ENCODE results near the gene TTC23L.

TTC23L gene

DNA sequence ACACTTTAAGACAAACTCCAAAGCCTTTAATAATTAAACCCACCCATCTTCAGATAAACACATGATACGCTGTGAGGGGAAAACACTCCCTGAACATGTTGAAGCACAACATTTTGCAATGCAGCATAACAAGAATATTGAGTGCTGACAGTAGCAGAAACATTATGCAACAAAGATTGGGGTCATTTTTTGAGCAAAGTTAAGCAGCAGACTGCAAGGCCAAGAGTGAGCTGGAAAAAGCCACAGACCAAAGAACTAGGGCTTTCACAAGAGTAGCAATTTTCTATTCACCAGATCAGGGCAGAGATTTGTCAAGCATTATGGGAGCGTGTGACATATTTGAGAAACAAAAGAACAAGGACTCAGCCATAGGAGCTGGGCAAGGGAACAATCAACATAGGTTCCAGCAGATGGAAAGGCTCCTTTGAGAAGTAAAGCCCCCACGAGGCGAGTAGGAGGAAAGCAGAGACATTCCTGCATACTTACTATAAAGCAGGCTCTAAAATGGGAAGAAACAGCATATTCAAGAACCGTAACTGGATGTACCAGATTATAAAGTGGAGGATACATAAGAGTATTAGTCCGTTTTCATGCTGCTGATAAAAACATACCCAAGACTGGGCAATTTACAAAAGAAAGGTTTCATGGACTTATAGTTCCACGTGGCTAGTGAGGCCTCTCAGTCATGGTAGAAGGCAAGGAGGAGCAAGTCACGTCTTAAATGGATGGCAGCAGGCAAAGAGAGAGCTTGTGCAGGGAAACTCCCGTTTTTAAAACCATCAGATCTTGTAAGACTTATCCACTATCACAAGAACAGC lies 4.8 kb upstream of the TTC23L start:
- no peak for DNase-seq

GRCh38 chr5:34834794-34835089 lies 4.2 kb upstream of the TTC23L start:
- no peak for DNase-seq

DNA sequence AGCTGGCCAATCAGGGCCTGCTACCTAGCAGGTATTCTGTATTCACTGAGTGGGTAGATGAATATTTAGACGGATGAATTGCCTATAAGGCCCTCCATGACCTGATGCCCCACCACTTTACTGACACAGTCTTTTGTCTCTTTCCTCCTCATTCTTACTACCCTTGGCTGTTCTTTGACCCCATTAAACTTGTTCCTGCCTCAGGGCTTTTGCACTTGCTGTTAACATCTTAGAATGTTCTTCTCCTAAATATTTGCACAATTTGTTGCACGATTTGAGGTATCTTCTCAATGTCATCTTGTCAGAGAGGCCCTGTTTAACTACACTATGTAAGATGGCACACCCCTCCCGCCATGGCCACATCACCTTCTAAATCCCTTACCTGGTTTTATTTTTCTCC lies 3.3 kb upstream of the TTC23L start:
- no peak for DNase-seq

- DNase-seq = no peak
Measured at GRCh38 chr5:34841816-34842215, 2.9 kb downstream of the TTC23L start.

- DNase-seq = no peak
Measured at GRCh38 chr5:34842554-34842953, 3.6 kb downstream of the TTC23L start.

DNA sequence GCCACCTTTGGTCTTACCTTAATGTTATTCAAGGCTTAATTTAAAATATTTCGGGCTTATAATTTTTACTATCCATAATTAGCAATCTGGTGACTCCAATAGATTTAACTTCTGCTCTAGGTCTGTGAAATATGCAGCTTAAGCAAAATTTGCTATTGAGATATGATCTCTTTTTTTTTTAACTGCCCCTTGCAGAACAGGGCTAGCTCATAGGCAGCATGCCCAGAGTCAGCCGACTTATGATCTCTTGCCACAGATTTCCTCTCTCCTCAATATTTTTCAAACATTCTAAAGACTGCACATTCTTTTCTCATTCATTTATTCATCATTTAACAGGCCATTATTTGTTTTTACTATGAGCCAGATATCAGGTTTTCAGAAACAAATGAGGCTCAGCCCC lies 4.5 kb downstream of the TTC23L start:
- no peak for DNase-seq

DNA sequence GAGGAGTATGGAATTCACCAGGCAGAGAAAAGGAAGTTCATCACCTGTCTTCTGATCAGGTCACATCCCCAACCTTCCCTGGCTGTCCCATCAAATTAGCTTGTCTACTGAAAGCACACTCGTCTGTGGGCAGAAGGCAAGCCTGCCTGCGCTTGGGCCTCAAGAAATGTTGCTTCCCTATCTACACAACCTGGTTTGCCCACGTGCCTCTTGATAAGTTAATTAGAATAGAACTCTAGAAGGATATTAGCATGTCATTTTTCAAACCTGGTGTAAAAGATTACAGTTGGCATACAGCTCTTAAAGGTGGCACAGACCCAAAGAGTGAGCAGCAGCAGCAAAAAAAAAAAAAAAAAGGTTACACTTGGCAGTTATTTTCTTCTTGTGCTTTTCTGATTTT lies 5.1 kb downstream of the TTC23L start:
- no peak for DNase-seq

DNA sequence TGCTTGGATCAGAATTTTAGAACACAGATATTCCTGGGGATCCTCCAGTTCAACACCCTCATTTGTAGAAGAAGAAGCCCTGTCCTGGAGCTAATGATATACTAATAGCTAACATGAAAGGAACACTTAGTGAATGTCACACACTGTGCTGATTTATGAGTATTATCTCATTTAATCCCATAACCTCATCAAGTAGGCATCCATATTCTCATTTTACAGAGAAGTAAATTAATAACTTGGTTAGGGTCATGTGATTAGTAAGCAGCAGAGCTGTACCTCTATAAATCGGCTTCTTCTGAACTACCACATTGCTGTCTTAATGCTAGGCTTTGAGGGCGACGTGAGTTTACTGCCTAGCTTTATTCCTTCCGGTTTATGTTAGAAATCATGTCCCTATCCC lies 6.0 kb downstream of the TTC23L start:
- DNase-seq = no peak

DNA sequence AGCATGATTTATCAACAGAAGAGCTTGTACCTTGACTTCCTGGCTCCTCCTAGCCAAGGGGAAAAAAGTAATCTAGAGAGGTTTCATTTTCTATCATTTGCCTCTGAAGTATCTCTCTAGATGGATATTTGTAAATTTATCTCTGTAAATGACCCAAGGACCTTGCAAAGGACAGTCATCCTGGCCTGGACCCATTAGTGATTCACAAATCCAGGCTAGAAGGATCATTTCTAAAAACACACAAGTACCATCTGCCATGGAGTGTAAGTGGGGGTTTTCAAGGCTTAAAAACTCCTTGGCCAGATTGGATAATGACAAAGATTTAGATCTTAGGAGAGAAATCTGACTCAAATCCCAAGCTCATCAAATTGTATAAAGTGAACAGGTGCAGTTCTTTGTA lies 8.1 kb downstream of the TTC23L start:
- no peak for DNase-seq

GRCh38 chr5:34847552-34847951 lies 8.6 kb downstream of the TTC23L start:
- DNase-seq = no peak

GRCh38 chr5:34848230-34848629 lies 9.3 kb downstream of the TTC23L start:
- no peak for DNase-seq

- DNase-seq = no peak
Measured at GRCh38 chr5:34849253-34849652, 10.3 kb downstream of the TTC23L start.

DNA sequence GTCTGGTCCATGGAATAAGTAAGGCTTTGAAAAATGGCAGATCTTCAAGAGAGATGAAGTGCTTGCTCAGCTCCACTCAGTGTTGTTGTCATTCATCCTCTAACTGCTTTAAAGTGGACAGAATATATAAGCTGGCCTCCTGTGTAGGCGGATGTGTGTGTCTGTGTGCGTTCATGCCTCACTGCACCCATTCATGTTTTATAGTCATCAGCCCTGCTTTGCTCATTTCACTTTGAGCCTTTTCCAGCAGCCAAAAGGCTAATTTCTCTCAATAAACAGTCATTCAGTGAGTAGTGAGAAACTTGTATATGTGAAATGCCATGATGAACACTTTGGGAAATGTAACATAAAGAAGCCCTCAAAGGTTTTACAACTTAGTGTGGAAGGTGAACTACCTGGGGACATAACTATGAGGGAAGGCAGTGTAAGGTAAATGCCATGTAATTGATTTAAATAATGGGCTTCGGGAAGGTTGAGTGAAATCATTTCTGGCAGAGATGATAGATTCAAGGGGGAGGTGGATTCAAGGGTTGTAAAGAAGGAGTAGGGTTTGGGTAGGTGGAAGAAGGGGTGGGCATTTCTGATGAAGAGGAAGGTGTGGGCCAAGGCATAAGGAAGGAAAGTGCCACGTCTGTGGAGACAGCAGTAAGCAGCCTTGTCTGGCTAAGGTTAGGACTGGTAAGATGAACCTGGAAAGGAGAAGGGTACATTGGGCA lies 15.7 kb downstream of the TTC23L start:
- DNase-seq = no peak

DNA sequence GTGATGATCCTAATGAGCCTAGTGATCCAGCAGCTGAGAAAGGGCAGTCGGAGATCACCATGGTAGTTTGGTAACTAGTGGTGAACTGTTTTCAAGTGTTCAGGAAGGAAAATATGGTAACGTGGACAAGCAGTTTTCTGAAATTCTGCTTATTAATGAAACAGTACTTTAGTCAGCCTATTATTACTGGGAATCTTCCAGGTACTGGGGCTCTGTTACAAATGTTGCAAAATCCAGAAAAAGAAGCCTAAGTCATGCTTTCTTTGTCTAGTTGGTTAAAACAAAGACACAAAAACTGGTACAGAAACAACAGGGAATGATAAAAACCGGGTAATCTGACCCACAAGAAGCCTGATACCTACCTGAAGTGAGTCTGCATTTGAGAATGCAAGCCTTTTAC lies 18.2 kb downstream of the TTC23L start:
- no peak for DNase-seq

DNA sequence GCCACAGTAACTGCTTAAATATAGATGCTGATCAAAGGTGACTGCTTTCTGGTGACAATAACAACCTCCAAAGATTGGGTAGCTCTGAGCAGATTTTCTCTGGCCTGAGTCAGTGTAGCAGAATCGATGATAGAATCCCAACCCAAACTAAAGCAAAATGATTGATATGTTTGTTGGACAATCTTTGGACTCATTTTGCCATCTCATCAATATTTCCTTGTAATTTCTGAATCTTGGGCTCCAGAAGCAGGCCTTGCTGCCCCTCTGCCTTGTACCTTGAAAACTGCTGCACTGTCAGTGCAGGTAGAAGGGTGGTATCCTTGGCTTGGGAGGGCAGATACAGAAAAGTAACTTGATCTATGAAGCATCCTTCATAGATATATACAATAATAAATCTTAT lies 18.9 kb downstream of the TTC23L start:
- DNase-seq = no peak

DNA sequence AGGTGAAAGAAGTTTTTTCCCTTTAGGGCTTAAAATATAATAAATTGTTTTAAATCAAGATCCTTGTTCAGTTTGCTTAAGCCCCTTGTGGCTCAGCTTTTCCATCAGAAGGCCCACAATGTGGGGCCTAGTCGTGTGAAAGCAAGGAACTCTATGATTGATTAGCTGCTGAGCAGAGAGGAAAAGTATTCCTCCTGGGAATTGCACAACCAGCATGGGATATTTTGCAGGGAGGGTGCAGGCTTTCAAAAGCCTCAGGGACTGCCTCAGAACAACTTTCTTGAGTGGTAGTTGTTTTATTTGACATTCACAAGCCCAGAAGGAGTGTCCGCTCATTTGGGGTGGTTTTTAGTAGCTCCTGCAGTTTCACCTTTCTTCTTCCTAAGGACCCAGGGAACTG lies 19.8 kb downstream of the TTC23L start:
- DNase-seq = no peak

- no peak for DNase-seq
Measured at GRCh38 chr5:34859253-34859652, 20.3 kb downstream of the TTC23L start.

DNA sequence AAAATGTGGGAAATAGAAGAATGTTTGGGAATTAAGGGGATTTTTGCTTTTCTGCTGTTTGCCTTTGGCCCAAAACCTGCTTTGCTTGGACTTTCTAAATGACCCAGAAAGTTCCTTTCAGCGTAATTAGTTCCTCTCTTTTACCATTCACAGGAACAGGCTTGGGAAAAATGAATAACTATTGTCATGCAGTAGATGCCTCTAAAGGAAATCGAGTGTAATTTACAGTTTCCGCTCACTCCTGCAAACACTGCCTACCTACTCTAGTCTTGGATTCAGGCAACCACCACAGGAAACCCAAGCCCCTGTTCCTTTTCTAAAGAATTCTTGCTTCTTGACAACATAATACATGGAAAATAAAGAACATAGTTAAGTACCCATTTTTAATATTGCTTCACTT lies 25.0 kb downstream of the TTC23L start:
- DNase-seq = no peak

- DNase-seq = no peak
Measured at GRCh38 chr5:34865091-34865490, 26.1 kb downstream of the TTC23L start.

- DNase-seq = no peak
Measured at GRCh38 chr5:34866989-34867471, 28.1 kb downstream of the TTC23L start.

- no peak for DNase-seq
Measured at GRCh38 chr5:34867660-34868059, 28.7 kb downstream of the TTC23L start.

DNA sequence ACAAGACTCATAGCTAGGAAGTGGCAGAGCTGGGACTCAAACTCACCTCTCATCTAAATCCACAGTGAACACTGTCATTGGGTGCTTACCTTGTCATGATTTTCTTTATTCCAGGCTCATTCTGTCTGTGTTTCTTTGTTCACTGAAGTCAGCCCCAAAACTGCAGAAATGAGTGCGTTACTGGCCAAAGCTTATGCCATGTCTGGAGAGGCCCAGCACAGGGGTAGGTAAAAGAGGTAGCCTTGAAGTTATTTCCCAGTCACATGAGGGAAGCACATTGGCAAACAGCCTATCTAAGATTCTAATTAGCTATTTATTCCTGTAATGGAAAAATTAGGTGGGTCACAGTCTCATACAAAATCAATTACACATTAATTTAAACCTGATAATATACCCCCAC lies 29.8 kb downstream of the TTC23L start:
- DNase-seq = no peak

DNA sequence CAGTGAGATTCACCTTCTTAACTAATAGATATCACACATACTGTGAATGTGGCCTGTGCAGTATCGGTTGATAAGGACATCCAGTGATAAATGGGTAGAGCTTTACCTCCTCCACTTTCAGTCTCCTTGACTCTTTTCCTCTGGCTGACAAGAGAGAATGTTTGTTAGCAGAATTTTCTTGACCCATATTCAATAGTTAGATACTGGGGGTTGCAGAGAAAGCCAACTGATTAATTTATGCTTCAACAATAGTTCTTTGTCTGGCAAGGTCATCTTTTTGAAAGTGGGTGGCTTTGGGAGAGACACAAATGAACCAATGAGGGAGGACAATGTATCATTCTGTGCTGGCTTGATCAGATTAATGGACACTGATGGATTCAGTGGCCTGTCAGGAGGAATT lies 30.3 kb downstream of the TTC23L start:
- DNase-seq = no peak

DNA sequence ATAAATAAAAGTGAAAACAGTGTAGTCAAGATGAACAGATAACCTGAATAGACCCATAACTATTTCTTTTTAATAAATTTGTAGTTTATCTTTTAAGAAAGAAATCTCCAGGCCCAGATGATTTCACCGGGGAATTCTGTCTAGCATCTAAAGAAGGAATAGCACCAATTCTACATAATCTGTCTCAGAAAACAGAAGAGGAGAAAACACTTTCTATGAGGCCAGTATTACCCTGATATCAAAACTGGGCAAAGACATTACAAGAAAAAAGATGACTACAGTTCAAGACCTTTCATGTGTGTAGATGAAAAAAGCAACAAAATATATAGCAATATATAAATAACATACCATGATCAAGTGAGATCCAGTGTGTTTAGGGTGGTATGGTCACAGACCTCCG lies 31.4 kb downstream of the TTC23L start:
- no peak for DNase-seq

- DNase-seq = no peak
Measured at GRCh38 chr5:34876275-34876674, 37.3 kb downstream of the TTC23L start.

Measured in stimulated activated CD8-positive, alpha-beta memory T cell treated with anti-CD3 and anti-CD28 coated beads, Interleukin-4, amount 100 ng/mL, for 48 hours (primary cell).